AG04449 (cell line): Measurements from ENCODE around the gene ZNF711.

Experiments used
- CTCF ChIA-PET: fragments of 350-600 bp; formaldehyde crosslinking; extraction: SDS; loops from one replicate; lab custom pipeline; 2021; ENCODE audit warnings: antibody characterized with exemption; lab: Yijun Ruan, JAX
- POLR2A ChIA-PET: fragments of 400-600, 350-600 bp; formaldehyde crosslinking; extraction: SDS; loops from one replicate; lab custom pipeline; 2020; ENCODE audit warnings: antibody characterized with exemption, inconsistent platforms; lab: Yijun Ruan, JAX
- DNase-seq: peaks from one replicate; pipeline ENCODE4 v3.0.0-alpha.2; 2010; ENCODE audit warnings: low read depth, low spot score
- H3K4me3 ChIP-seq: 2 replicates; pipeline ENCODE4 v1.5.1; 2011; ENCODE audit warnings: low read depth, mild to moderate bottlenecking, control low read depth, low read length
- TF ChIP-seq, protein P1 (sequence below): IDR thresholded peaks from one replicate; pipeline ENCODE4 v1.5.1; 2011; ENCODE audit warnings: mild to moderate bottlenecking, moderate library complexity, low read length, control low read depth, inconsistent platforms; ENCODE audit not compliant: insufficient read depth; ENCODE audit errors: missing control alignments

The ZNF711 gene

DNA sequence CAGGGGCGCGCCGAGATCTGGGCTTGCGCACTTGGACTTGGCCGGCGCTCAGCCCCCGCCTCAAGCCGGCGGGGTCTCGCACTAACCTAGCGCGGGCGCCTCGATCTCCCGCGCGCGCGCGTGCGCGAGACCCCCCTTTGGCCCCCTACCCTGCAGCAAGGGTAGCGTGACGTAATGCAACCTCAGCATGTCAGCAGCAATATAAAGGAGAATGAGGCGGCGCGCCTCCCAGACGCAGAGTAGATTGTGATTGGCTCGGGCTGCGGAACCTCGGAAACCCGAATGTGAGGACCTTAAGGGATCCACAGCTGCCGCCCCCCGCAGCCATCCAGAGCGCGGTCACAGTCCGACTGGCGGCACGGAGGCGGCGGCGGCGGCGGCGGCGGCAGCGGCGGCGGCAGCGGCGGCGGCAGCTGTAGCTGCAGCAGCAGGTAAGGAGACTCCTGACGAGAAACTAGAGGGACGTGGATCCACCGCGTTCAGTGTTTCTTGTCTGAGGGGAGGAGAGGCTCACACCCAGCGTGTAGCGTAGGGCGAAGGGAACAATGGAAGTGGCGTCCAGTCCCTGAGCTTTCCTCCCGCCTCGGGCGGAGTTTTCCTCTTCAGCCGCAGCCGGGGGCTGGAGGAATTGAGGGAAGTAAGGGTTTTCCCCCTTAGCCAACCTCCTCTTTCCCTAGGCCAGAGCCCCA, at the start of gene ZNF711, which contains the start of gene SATL1:
Gene ZNF711, plus strand, starts transcription at position 231 of the 689 bp plus-strand sequence. CDS start 3,582 bp downstream, outside the sequence.
Gene SATL1, minus strand, starts transcription at position 19 of the 689 bp plus-strand sequence. CDS start 134,811 bp downstream, outside the sequence.
- peak within 1 kb of the TSS; percentile 72 for H3K4me3 ChIP-seq
- TF ChIP-seq, protein P1, sequence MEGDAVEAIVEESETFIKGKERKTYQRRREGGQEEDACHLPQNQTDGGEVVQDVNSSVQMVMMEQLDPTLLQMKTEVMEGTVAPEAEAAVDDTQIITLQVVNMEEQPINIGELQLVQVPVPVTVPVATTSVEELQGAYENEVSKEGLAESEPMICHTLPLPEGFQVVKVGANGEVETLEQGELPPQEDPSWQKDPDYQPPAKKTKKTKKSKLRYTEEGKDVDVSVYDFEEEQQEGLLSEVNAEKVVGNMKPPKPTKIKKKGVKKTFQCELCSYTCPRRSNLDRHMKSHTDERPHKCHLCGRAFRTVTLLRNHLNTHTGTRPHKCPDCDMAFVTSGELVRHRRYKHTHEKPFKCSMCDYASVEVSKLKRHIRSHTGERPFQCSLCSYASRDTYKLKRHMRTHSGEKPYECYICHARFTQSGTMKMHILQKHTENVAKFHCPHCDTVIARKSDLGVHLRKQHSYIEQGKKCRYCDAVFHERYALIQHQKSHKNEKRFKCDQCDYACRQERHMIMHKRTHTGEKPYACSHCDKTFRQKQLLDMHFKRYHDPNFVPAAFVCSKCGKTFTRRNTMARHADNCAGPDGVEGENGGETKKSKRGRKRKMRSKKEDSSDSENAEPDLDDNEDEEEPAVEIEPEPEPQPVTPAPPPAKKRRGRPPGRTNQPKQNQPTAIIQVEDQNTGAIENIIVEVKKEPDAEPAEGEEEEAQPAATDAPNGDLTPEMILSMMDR, result no peak
- no peak for DNase-seq
- POLR2A ChIA-PET, result no interaction called here
- CTCF ChIA-PET, result interaction anchor here (1.2 kb wide), 1 partner anchor 21 kb away, joined by 3 read pairs; no protein-coding TSS in a partner anchor

- TF ChIP-seq, protein P1, result no peak
- CTCF ChIA-PET, result no interaction called here
- POLR2A ChIA-PET, result no interaction called here
- DNase-seq, result no peak
- H3K4me3 ChIP-seq, result no peak overlapping the region
These were observed 47.5 kb upstream of the ZNF711 start for GRCh38 chrX:85196319-85196718.

DNA sequence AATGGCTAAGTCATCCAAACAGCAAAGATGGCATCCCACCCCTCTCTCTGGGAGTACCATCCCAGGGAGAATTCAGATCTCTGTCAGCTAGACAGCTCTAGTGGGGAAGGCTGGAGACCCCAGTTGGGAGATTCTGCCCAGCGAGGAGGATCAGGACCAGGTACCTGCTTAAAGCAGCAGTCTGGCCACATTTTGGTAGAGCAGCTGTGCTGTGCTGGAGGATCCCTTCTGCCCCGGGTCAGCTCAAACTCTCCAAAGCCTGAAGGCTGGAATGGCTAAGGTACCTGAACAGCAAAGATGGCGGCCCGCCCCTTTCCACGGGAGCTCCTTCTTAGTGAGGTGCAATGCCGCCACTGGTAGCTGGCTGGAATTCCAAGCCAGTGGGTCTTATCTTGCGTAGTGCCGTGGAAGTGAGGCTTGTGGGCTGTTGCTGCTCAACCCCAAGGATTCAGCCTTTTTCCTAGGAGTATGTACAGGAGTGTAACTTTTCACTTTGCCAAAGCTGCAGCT, 40.3 kb upstream of the ZNF711 start:
- TF ChIP-seq, protein P1, result no peak
- no peak for DNase-seq
- POLR2A ChIA-PET, result no interaction called here
- CTCF ChIA-PET, result no interaction called here
- no peak overlapping the region for H3K4me3 ChIP-seq

- H3K4me3 ChIP-seq, result no peak overlapping the region
- CTCF ChIA-PET, result no interaction called here
- TF ChIP-seq, protein P1, result no peak
- POLR2A ChIA-PET, result no interaction called here
- DNase-seq, result no peak
These were observed 29.8 kb upstream of the ZNF711 start for GRCh38 chrX:85213792-85214530.

DNA sequence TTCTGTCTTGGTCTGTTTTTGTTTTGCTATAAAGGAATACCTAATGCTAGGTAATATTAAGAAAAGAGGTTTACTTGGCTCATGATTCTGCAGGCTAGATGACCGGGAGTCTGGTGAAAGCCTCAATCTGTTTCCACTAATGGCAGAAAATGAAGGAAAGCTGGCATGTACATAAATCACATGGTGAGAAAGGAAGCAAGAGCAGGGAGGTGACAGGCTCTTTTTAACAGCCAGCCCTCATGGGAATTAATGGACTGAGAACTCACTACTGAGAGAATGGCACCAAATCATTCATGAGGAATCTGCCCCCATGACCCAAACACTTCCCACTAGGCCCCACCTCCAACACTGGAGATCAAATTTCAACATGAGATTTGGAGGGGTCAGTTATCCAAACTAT, 27.8 kb upstream of the ZNF711 start:
- ChIA-PET CTCF (no interaction called here), POLR2A (no interaction called here)
- TF ChIP-seq, protein P1, result no peak
- H3K4me3 ChIP-seq, result no peak overlapping the region
- DNase-seq, result no peak

- no peak overlapping the region for H3K4me3 ChIP-seq
- DNase-seq, result no peak
- CTCF ChIA-PET, result no interaction called here
- TF ChIP-seq, protein P1, result no peak
- POLR2A ChIA-PET, result no interaction called here
These were observed 22.4 kb upstream of the ZNF711 start for GRCh38 chrX:85221361-85221760.
